Gastrocnemius medialis (tissue), 4 donors: ENCODE measurements around the gene ARHGAP15. TPM values are rescaled to one million over a fixed set of nuclear protein-coding genes. Genes with fewer than 3 reads are reported as not detected.

Experiments
- ATAC-seq, 2 donors: fragments of 150-250 bp; one replicate each; pipeline ENCODE4 v1.9.1; 2016
- DNase-seq, 2 donors: peaks; one replicate each; pipeline ENCODE4 v3.0.0-alpha.2; 2019
- H3K27ac ChIP-seq, 4 donors: fragments of 200-600 bp; sonication (generic); 1 replicate in 1 of 4; 2 replicates in 3 of 4; pipeline ENCODE4 v1.5.1; 2016 to 2018; ENCODE audit warnings: mild to moderate bottlenecking in 2 of 4, moderate library complexity in 1 of 4
- H3K27me3 ChIP-seq, 3 donors: fragments of 200-600 bp; sonication (generic) in 2 of 3; 1 replicate in 1 of 3; 2 replicates in 2 of 3; pipeline versions ENCODE4 v1.5.1 to v1.6.0; 2016 to 2019; ENCODE audit warnings: mild to moderate bottlenecking in 1 of 3, moderate library complexity in 1 of 3
- H3K36me3 ChIP-seq, 2 donors: fragments of 200-600 bp; sonication (generic) in 1 of 2; one replicate each; pipeline ENCODE4 v1.5.1; 2017 to 2018
- H3K4me1 ChIP-seq, 2 donors: fragments of 200-600 bp; sonication (generic) in 1 of 2; one replicate each; pipeline ENCODE4 v1.5.1; 2016 to 2017; ENCODE audit warnings: mild to moderate bottlenecking in 2 of 2
- H3K4me3 ChIP-seq, 4 donors: fragments of 200-600 bp; sonication (generic) in 3 of 4; 1 replicate in 1 of 4; 2 replicates in 3 of 4; pipeline ENCODE4 v1.5.1; 2016 to 2019; ENCODE audit warnings: mild to moderate bottlenecking in 2 of 4
- H3K9me3 ChIP-seq, 3 donors: fragments of 200-600 bp; sonication (generic) in 2 of 3; 1 replicate in 1 of 3; 2 replicates in 2 of 3; pipeline ENCODE4 v1.5.1; 2016 to 2019
- POLR2A ChIP-seq, 2 donors: fragments of 450-650 bp; IDR thresholded peaks; one replicate each; pipeline ENCODE4 v1.6.1; 2017; ENCODE audit warnings: antibody characterized with exemption in 2 of 2, mild to moderate bottlenecking in 2 of 2, moderate library complexity in 2 of 2
- in situ Hi-C, 4 donors: fragments of 200-750 bp; cut with MboI; loops; one replicate each; pipeline versions ENCODE4 v1.15.0 to v1.8.0; 2017; ENCODE audit warnings: low sequenced_read_pairs in 4 of 4
- intact Hi-C: fragments of 100-400 bp; cut with DNase I; formaldehyde crosslinking; loops from one replicate; pipeline ENCODE4 v1.15.1; 2023; ENCODE audit warnings: low total_unique reads
- total RNA-seq, 4 donors: library from RNA; depleted of rRNA; stranded (reverse); fragments of >200 nt; gene quantifications; one replicate each; pipeline versions ENCODE4 v1.1.0 to v1.2.3, GENCODE V29; 2016
- TF ChIP-seq, protein P1 (sequence below), 5 experiments: fragments of 450-650 bp in 3 of 5; fragments of 200-600 bp in 2 of 5; sonication (generic) in 2 of 5; IDR thresholded peaks in 4 of 5; conservative IDR thresholded peaks in 1 of 5; 1 replicate in 4 of 5; 2 replicates in 1 of 5; pipeline ENCODE4 v1.5.1; 2016 to 2019; ENCODE audit warnings: antibody characterized with exemption in 5 of 5, mild to moderate bottlenecking in 3 of 5, moderate library complexity in 3 of 5

ARHGAP15 gene
- total RNA-seq, 4 donors from 2014 or later, result 1.2 to 3.2 (median 1.3) TPM; not detected in 1

GRCh38 chr2:143383016-143383415 lies 253.8 kb downstream of the ARHGAP15 start:
- no peak for DNase-seq
- H3K27ac ChIP-seq, result no peak overlapping the region
- H3K27me3 ChIP-seq, result no peaks in the 10 kb centered on the region
- no peaks in the 10 kb centered on the region for H3K9me3 ChIP-seq
- no peak for ATAC-seq
- no peaks in the 10 kb centered on the region for H3K4me1 ChIP-seq
- in situ Hi-C loops, result no loop called here
- intact Hi-C loops, result no loop called here
- no peak for TF ChIP-seq POLR2A (IDR thresholded peaks at IDR 0.05)
- TF ChIP-seq, protein P1, sequence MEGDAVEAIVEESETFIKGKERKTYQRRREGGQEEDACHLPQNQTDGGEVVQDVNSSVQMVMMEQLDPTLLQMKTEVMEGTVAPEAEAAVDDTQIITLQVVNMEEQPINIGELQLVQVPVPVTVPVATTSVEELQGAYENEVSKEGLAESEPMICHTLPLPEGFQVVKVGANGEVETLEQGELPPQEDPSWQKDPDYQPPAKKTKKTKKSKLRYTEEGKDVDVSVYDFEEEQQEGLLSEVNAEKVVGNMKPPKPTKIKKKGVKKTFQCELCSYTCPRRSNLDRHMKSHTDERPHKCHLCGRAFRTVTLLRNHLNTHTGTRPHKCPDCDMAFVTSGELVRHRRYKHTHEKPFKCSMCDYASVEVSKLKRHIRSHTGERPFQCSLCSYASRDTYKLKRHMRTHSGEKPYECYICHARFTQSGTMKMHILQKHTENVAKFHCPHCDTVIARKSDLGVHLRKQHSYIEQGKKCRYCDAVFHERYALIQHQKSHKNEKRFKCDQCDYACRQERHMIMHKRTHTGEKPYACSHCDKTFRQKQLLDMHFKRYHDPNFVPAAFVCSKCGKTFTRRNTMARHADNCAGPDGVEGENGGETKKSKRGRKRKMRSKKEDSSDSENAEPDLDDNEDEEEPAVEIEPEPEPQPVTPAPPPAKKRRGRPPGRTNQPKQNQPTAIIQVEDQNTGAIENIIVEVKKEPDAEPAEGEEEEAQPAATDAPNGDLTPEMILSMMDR (IDR thresholded peaks at IDR 0.05 in 4 of 5, conservative IDR thresholded peaks at IDR 0.05 in 1 of 5), result no peak
- no peaks in the 10 kb centered on the region for H3K36me3 ChIP-seq
- no peak overlapping the region for H3K4me3 ChIP-seq

GRCh38 chr2:143384111-143384510 lies 254.9 kb downstream of the ARHGAP15 start:
- in situ Hi-C loops, result no loop called here
- no peak for ATAC-seq
- intact Hi-C loops, result no loop called here
- no peak overlapping the region for H3K4me3 ChIP-seq
- DNase-seq, result no peak
- no peak for TF ChIP-seq POLR2A (IDR thresholded peaks at IDR 0.05)
- TF ChIP-seq, protein P1 (IDR thresholded peaks at IDR 0.05 in 4 of 5, conservative IDR thresholded peaks at IDR 0.05 in 1 of 5), result no peak
- no peak overlapping the region for H3K27ac ChIP-seq
- no peaks in the 10 kb centered on the region for H3K36me3 ChIP-seq
- H3K4me1 ChIP-seq, result no peaks in the 10 kb centered on the region
- no peaks in the 10 kb centered on the region for H3K27me3 ChIP-seq
- H3K9me3 ChIP-seq, result no peaks in the 10 kb centered on the region

- Histone ChIP-seq H3K9me3 (no peaks in the 10 kb centered on the region), H3K27ac (no peak overlapping the region), H3K4me3 (no peak overlapping the region), H3K27me3 (no peaks in the 10 kb centered on the region), H3K4me1 (no peaks in the 10 kb centered on the region), H3K36me3 (no peaks in the 10 kb centered on the region)
- TF ChIP-seq, protein P1 (IDR thresholded peaks at IDR 0.05 in 4 of 5, conservative IDR thresholded peaks at IDR 0.05 in 1 of 5), result no peak
- no peak for TF ChIP-seq POLR2A (IDR thresholded peaks at IDR 0.05)
- in situ Hi-C loops (no loop called here), intact Hi-C loops (no loop called here)
- no peak for ATAC-seq
- no peak for DNase-seq
Observed at GRCh38 chr2:143390171-143390570, 261.0 kb downstream of the ARHGAP15 start.

DNA sequence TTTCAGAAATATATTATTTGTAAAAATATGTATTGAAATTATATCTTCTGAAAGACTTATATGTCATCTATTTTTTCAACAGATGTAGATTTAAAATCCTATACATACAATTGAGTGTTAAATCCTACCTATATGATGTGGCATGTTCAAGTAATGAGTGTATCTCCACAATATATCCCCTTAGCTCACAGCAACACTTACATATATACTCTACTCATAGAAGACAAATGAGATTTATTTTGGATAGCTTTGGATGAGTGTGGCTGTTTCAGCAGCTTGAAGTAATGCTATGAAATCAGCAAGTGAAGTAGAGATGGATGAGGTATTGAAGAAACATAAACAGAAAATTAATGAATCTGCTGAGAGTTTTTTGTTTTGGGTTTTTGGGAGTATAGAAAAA lies 263.1 kb downstream of the ARHGAP15 start:
- no peaks in the 10 kb centered on the region for H3K4me1 ChIP-seq
- no peak for DNase-seq
- no peak for TF ChIP-seq POLR2A (IDR thresholded peaks at IDR 0.05)
- TF ChIP-seq, protein P1 (IDR thresholded peaks at IDR 0.05 in 4 of 5, conservative IDR thresholded peaks at IDR 0.05 in 1 of 5), result no peak
- intact Hi-C loops, result no loop called here
- H3K36me3 ChIP-seq, result no peaks in the 10 kb centered on the region
- no peak for ATAC-seq
- H3K27me3 ChIP-seq, result no peaks in the 10 kb centered on the region
- no peak overlapping the region for H3K4me3 ChIP-seq
- no peak overlapping the region for H3K27ac ChIP-seq
- no peaks in the 10 kb centered on the region for H3K9me3 ChIP-seq
- in situ Hi-C loops, result no loop called here

DNA sequence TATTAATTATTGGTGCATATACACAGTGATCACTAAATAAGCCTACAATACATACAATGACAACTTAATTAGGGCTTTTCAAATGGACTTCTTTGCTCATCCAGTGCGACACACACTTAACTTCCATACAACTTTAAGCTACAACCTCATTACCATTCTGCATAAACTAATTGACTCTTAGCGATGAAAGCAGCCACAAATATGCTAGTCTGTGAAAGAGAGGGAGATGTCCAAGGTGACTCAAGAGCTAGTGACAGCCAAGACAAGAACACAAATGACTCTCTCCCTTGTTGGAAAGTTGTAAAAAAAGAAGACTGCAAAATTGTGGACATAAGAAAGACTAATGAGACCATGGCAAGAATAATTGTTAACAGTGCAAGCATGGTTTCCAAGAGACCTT lies 264.8 kb downstream of the ARHGAP15 start:
- ATAC-seq, result no peak
- in situ Hi-C loops (no loop called here), intact Hi-C loops (no loop called here)
- H3K4me3 ChIP-seq, result no peak overlapping the region
- H3K36me3 ChIP-seq, result no peaks in the 10 kb centered on the region
- no peak overlapping the region for H3K27ac ChIP-seq
- TF ChIP-seq, protein P1 (IDR thresholded peaks at IDR 0.05 in 4 of 5, conservative IDR thresholded peaks at IDR 0.05 in 1 of 5), result no peak
- TF ChIP-seq POLR2A (IDR thresholded peaks at IDR 0.05), result no peak
- DNase-seq, result no peak
- H3K27me3 ChIP-seq, result no peaks in the 10 kb centered on the region
- no peaks in the 10 kb centered on the region for H3K9me3 ChIP-seq
- H3K4me1 ChIP-seq, result no peaks in the 10 kb centered on the region
